ENCODE results near the gene RLBP1.
"Not testable (repeated sequence)": the region's sequence is repeated elsewhere in the genome, so short reads cannot be mapped to it uniquely, and the experiment has no call there.

The RLBP1 gene

GRCh38 chr15:89221543-89221942, at the start of gene RLBP1:
RLBP1 (minus strand) TSS chr15:89221579; CDS start chr15:89218975, 2,604 bp downstream.
- DNase-seq: no peak

GRCh38 chr15:89250142-89250541, 28.8 kb upstream of the RLBP1 start:
- DNase-seq: not testable (repeated sequence)

- DNase-seq: no peak
Measured at GRCh38 chr15:89248584-89248983, 27.2 kb upstream of the RLBP1 start.

- DNase-seq: no peak
Measured at GRCh38 chr15:89247446-89247845, 26.1 kb upstream of the RLBP1 start.

- no peak for DNase-seq
Measured at GRCh38 chr15:89244574-89244903, 23.2 kb upstream of the RLBP1 start.

GRCh38 chr15:89243691-89244573, 22.6 kb upstream of the RLBP1 start, which contains the start of gene FANCI:
FANCI (plus strand) TSS chr15:89243979; CDS start chr15:89247648, 3,669 bp downstream.
- peak; percentile 87 to 90 for DNase-seq

- no peak for DNase-seq
Measured at GRCh38 chr15:89243046-89243690, 21.8 kb upstream of the RLBP1 start.

- not testable (repeated sequence) for DNase-seq
Measured at GRCh38 chr15:89239883-89240810, 18.8 kb upstream of the RLBP1 start.

GRCh38 chr15:89231832-89232231, 10.5 kb upstream of the RLBP1 start:
- no peak for DNase-seq

- DNase-seq: no peak
Measured at GRCh38 chr15:89230277-89230676, 8.9 kb upstream of the RLBP1 start.

- DNase-seq: no peak
Measured at GRCh38 chr15:89227425-89227824, 6.0 kb upstream of the RLBP1 start.

- no peak for DNase-seq
Measured at GRCh38 chr15:89226359-89227221, 5.2 kb upstream of the RLBP1 start.

GRCh38 chr15:89225588-89225987, 4.2 kb upstream of the RLBP1 start:
- DNase-seq: no peak

- DNase-seq: no peak
Measured at GRCh38 chr15:89218531-89218930, 2.8 kb downstream of the RLBP1 start.

GRCh38 chr15:89217686-89218376, 3.5 kb downstream of the RLBP1 start:
- no peak for DNase-seq

- DNase-seq: no peak
Measured at GRCh38 chr15:89217031-89217430, 4.3 kb downstream of the RLBP1 start.

GRCh38 chr15:89215627-89216026, 5.8 kb downstream of the RLBP1 start:
- no peak for DNase-seq

GRCh38 chr15:89211678-89212170, 9.7 kb downstream of the RLBP1 start:
- DNase-seq: no peak

GRCh38 chr15:89209057-89209456, 12.3 kb downstream of the RLBP1 start:
- no peak for DNase-seq

- no peak for DNase-seq
Measured at GRCh38 chr15:89208256-89208655, 13.1 kb downstream of the RLBP1 start.

GRCh38 chr15:89206908-89207331, 14.5 kb downstream of the RLBP1 start:
- DNase-seq: peak; percentile 48 to 51

Measured in AML-193 (cell line).